H1 (cell line): ENCODE data around the gene FBXW8. TPM values are rescaled to one million over a fixed set of nuclear protein-coding genes. Genes with fewer than 3 reads are reported as not detected.

ENCODE experiments used
- CTCF ChIA-PET: fragments of 300-600 bp; sonication (Branson Sonifier 250); formaldehyde crosslinking; loops from one replicate; lab custom pipeline; 2021; ENCODE audit not compliant: partially characterized antibody; lab: Charles Lee
- POLR2A ChIA-PET: fragments of 300-600 bp; sonication (Branson Sonifier 250); formaldehyde crosslinking; loops from one replicate; lab custom pipeline; 2021; ENCODE audit warnings: inconsistent platforms; ENCODE audit not compliant: partially characterized antibody; lab: Charles Lee
- DNase-seq, 2 experiments: peaks; one replicate each; pipeline versions ENCODE4 v3.0.0 to v3.0.0-alpha.2; 2010 to 2022; ENCODE audit warnings: low spot score in 2 of 2, low read depth in 1 of 2, mixed read lengths in 1 of 2
- FAIRE-seq: peaks from 2 replicates; lab custom pipeline; 2011; peaks lifted over from hg19 to GRCh38; lab: Jason Lieb, UNC
- H2AFZ ChIP-seq: 2 replicates; pipeline ENCODE4 v1.8.1; 2012; ENCODE audit warnings: low read length, inconsistent platforms
- H2AK5ac ChIP-seq: 2 replicates; pipeline ENCODE4 v1.6.1; 2013; ENCODE audit warnings: low read depth, low read length
- H2BK120ac ChIP-seq: replicated peaks from 2 replicates; pipeline ENCODE3; 2013; ENCODE audit warnings: low read depth, low read length, inconsistent platforms
- H2BK12ac ChIP-seq: 2 replicates; pipeline ENCODE4 v1.6.1; 2013; ENCODE audit warnings: low read depth, low read length
- H2BK15ac ChIP-seq: 2 replicates; pipeline ENCODE4 v1.6.1; 2013; ENCODE audit warnings: low read length
- H2BK20ac ChIP-seq: 2 replicates; pipeline ENCODE4 v1.6.1; 2013; ENCODE audit warnings: low read length
- H2BK5ac ChIP-seq: 2 replicates; pipeline ENCODE4 v1.6.1; 2013; ENCODE audit warnings: low read depth, low read length
- H3K14ac ChIP-seq: 2 replicates; pipeline ENCODE4 v1.6.1; 2013; ENCODE audit warnings: inconsistent platforms; ENCODE audit not compliant: insufficient read length
- H3K18ac ChIP-seq: 2 replicates; pipeline ENCODE4 v1.6.1; 2013; ENCODE audit warnings: low read length; ENCODE audit errors: extremely low read depth
- H3K23ac ChIP-seq: 2 replicates; pipeline ENCODE4 v1.6.1; 2013; ENCODE audit warnings: inconsistent platforms; ENCODE audit not compliant: insufficient read length
- H3K23me2 ChIP-seq: 2 replicates; pipeline ENCODE4 v1.6.1; 2013; ENCODE audit warnings: low read depth, low read length
- H3K27ac ChIP-seq: 2 replicates; pipeline ENCODE4 v1.6.1; 2011; ENCODE audit warnings: low read depth, low read length, inconsistent platforms
- H3K27me3 ChIP-seq, 4 experiments: replicated peaks in 1 of 4; 1 replicate in 1 of 4; 2 replicates in 3 of 4; pipeline versions ENCODE4 v1.6.1 to v1.8.1; 2011 to 2013; ENCODE audit warnings: low read length in 3 of 4, mild to moderate bottlenecking in 3 of 4, inconsistent platforms in 2 of 4, mixed read lengths in 2 of 4, moderate library complexity in 1 of 4; ENCODE audit not compliant: control insufficient read depth in 3 of 4, insufficient read depth in 3 of 4; ENCODE audit errors: extremely low read depth in 1 of 4
- H3K36me3 ChIP-seq, 4 experiments: 2 replicates each; pipeline versions ENCODE4 v1.6.1 to v1.8.1; 2011 to 2013; ENCODE audit warnings: mild to moderate bottlenecking in 4 of 4, low read length in 3 of 4, moderate library complexity in 2 of 4, control low read depth in 1 of 4, inconsistent platforms in 1 of 4; ENCODE audit not compliant: insufficient read depth in 4 of 4, control insufficient read depth in 2 of 4
- H3K4ac ChIP-seq: replicated peaks from 2 replicates; pipeline ENCODE3; 2013; ENCODE audit warnings: low read length, low read depth, mixed read lengths, inconsistent platforms; ENCODE audit not compliant: insufficient read length
- H3K4me1 ChIP-seq, 4 experiments: replicated peaks in 1 of 4; 1 replicate in 1 of 4; 2 replicates in 3 of 4; pipeline versions ENCODE4 v1.6.1 to v1.8.1; 2011 to 2013; ENCODE audit warnings: low read length in 3 of 4, inconsistent platforms in 2 of 4, mixed read lengths in 1 of 4; ENCODE audit not compliant: insufficient read depth in 4 of 4, control insufficient read depth in 3 of 4
- H3K4me2 ChIP-seq, 2 experiments: 2 replicates each; pipeline versions ENCODE4 v1.6.1 to v1.8.1; 2011 to 2013; ENCODE audit warnings: low read depth in 2 of 2, low read length in 2 of 2, control low read depth in 1 of 2, inconsistent platforms in 1 of 2, mild to moderate bottlenecking in 1 of 2; ENCODE audit not compliant: insufficient read depth in 1 of 2
- H3K4me3 ChIP-seq, 4 experiments: fragments of 200-600, 300-600 bp in 1 of 4; sonication (generic), shearing (Covaris generic), sonication (Bioruptor Twin) in 1 of 4; 2 replicates each; pipeline versions ENCODE4 v1.5.1 to v1.8.1; 2011 to 2016; ENCODE audit warnings: low read length in 4 of 4, low read depth in 3 of 4, control low read depth in 2 of 4, inconsistent platforms in 2 of 4, mild to moderate bottlenecking in 2 of 4, mixed read lengths in 1 of 4, moderate library complexity in 1 of 4; ENCODE audit not compliant: insufficient read depth in 2 of 4; ENCODE audit errors: extremely low read depth in 1 of 4
- H3K56ac ChIP-seq: replicated peaks from 2 replicates; pipeline ENCODE3; 2013; ENCODE audit warnings: low read depth, mild to moderate bottlenecking, mixed read lengths, low read length, inconsistent platforms; ENCODE audit not compliant: insufficient read length
- H3K79me1 ChIP-seq: 2 replicates; pipeline ENCODE4 v1.6.1; 2013; ENCODE audit warnings: low read depth, low read length, control low read depth
- H3K79me2 ChIP-seq, 2 experiments: 2 replicates each; pipeline versions ENCODE4 v1.6.1 to v1.8.1; 2012 to 2013; ENCODE audit warnings: low read length in 2 of 2, mild to moderate bottlenecking in 2 of 2, inconsistent platforms in 1 of 2; ENCODE audit not compliant: insufficient read depth in 2 of 2, control insufficient read depth in 1 of 2
- H3K9ac ChIP-seq, 4 experiments: replicated peaks in 1 of 4; 1 replicate in 1 of 4; 2 replicates in 3 of 4; pipeline versions ENCODE4 v1.6.1 to v1.8.1; 2011 to 2013; ENCODE audit warnings: low read depth in 3 of 4, low read length in 3 of 4, control low read depth in 2 of 4, mild to moderate bottlenecking in 2 of 4, moderate library complexity in 2 of 4, inconsistent platforms in 1 of 4; ENCODE audit errors: extremely low read depth in 1 of 4
- H3K9me3 ChIP-seq, 2 experiments: 2 replicates each; pipeline versions ENCODE4 v1.6.1 to v1.8.1; 2012 to 2013; ENCODE audit warnings: mild to moderate bottlenecking in 2 of 2, moderate library complexity in 2 of 2, control low read depth in 1 of 2, inconsistent platforms in 1 of 2, low read depth in 1 of 2, low read length in 1 of 2, mixed read lengths in 1 of 2; ENCODE audit not compliant: insufficient read depth in 2 of 2
- H4K20me1 ChIP-seq, 2 experiments: replicated peaks in 1 of 2; 2 replicates each; pipeline versions ENCODE3 to v1.8.1; 2011 to 2013; ENCODE audit warnings: inconsistent platforms in 2 of 2, low read length in 2 of 2, mild to moderate bottlenecking in 1 of 2; ENCODE audit not compliant: insufficient read depth in 2 of 2, control insufficient read depth in 1 of 2
- H4K5ac ChIP-seq: 2 replicates; pipeline ENCODE4 v1.6.1; 2013; ENCODE audit warnings: low read length, low read depth, mixed read lengths, inconsistent platforms; ENCODE audit not compliant: insufficient read length
- H4K8ac ChIP-seq: 2 replicates; pipeline ENCODE4 v1.8.0; 2013; ENCODE audit warnings: mild to moderate bottlenecking, moderate library complexity, low read length, inconsistent platforms; ENCODE audit not compliant: insufficient read depth; ENCODE audit errors: extremely low read depth
- H4K91ac ChIP-seq: replicated peaks from 2 replicates; pipeline ENCODE3; 2013; ENCODE audit warnings: low read length, mixed read lengths, inconsistent platforms; ENCODE audit not compliant: insufficient read length
- RXRA ChIP-seq: IDR thresholded peaks from 2 replicates; pipeline ENCODE4 v1.6.1; 2011; ENCODE audit warnings: low read depth, mild to moderate bottlenecking, low read length, moderate library complexity; ENCODE audit not compliant: insufficient read depth
- SUZ12 ChIP-seq: fragments of 200-600 bp; sonication (generic); IDR thresholded peaks from 2 replicates; pipeline ENCODE4 v1.6.1; 2012; ENCODE audit warnings: mild to moderate bottlenecking, inconsistent platforms, low read length, moderate library complexity, mixed read lengths
- WGBS, 2 experiments: shearing (Covaris generic) in 1 of 2; methylation state at CpG; one replicate each; pipeline versions ENCODE4 v1.1.6 to v1.1.7; 2013 to 2015; ENCODE audit warnings: low lambda C conversion rate in 2 of 2, mixed read lengths in 2 of 2, inconsistent platforms in 1 of 2, low coverage in 1 of 2, missing lambda C conversion rate in 1 of 2; ENCODE audit not compliant: insufficient replicate concordance in 2 of 2, insufficient coverage in 1 of 2, insufficient read length in 1 of 2; ENCODE audit errors: extremely low coverage in 1 of 2, missing lambda C conversion rate in 1 of 2; 5-methylcytosine and 5-hydroxymethylcytosine counted together
- polyA plus RNA-seq, 7 experiments: library from polyadenylated mRNA; depleted of rRNA in 3 of 7; stranded (reverse) in 5 of 7; unstranded in 2 of 7; fragments of >200 nt in 5 of 7; fragments of 200-250 nt in 2 of 7; gene quantifications; 1 replicate in 5 of 7; 2 replicates in 1 of 7; 4 replicates in 1 of 7; pipeline versions ENCODE4 v1.2.1 to v1.2.3, GENCODE V29; 2011 to 2013; ENCODE audit warnings: missing spikeins in 2 of 7, mixed read lengths in 2 of 7
- total RNA-seq: library from RNA; stranded (reverse); fragmentation: NEBNext Ultra II Directional; extraction: Animal tissue kit (Norgen Biotek cat#: 25700); gene quantifications from 2 replicates; pipeline ENCODE4 v1.2.1, GENCODE V29; 2021

The FBXW8 gene
- total and polyA plus RNA-seq, 2 of the 8 experiments (the other 6 are each of a cell fraction or from before 2014, with no cell fraction given): 15.8 to 16.0 TPM

GRCh38 chr12:117024961-117025480 lies 114.3 kb downstream of the FBXW8 start:
- no peak for FAIRE-seq
- no peak overlapping the region for H4K5ac ChIP-seq

More at GRCh38 chr12:117024961-117025480, 114.3 kb downstream of the FBXW8 start:
- Histone ChIP-seq H2BK15ac (no peak overlapping the region), H3K27me3 (no peaks in the 10 kb centered on the region), H3K4me1 (peaks cover 0 to 2% (median 0%) of the 10 kb centered on the region in 4 experiments; a peak in 1 of 7 replicates), H2BK5ac (no peak overlapping the region), H2BK12ac (no peak overlapping the region), H3K27ac (no peak overlapping the region), H3K4me3 (no peak overlapping the region), H4K91ac (no peak overlapping the region), H2BK20ac (no peak overlapping the region), H3K4me2 (no peak overlapping the region), H2AK5ac (no peak overlapping the region), H3K18ac (no peak overlapping the region), H3K23me2 (no peaks in the 10 kb centered on the region), H4K20me1 (peaks cover 2 to 4% of the 10 kb centered on the region in 2 experiments), H3K9ac (no peak overlapping the region), H2AFZ (no peak overlapping the region), H3K79me2 (no peaks in the 10 kb centered on the region), H3K14ac (no peak overlapping the region), H3K23ac (no peak overlapping the region), H3K9me3 (no peaks in the 10 kb centered on the region), H3K4ac (no peak overlapping the region), H3K56ac (no peak overlapping the region), H3K36me3 (peaks cover 5 to 13% (median 11%) of the 10 kb centered on the region in 4 experiments), H4K8ac (no peak overlapping the region), H3K79me1 (no peaks in the 10 kb centered on the region), H2BK120ac (no peak overlapping the region)
- ChIA-PET CTCF (interaction anchor here (0.8 to 10.7 kb wide), 24 partner anchors 8 to 125 kb away, joined by 3 to 161 read pairs (median 5); partner anchors contain the start of gene TESC), POLR2A (no interaction called here)
- TF ChIP-seq RXRA (no peak), SUZ12 (no peak)
- no peak for DNase-seq
- WGBS, 2 experiments: 83% methylated on average over 10 of the region's 10 CpGs; no CpG with 5 or more reads in 1 of the 2 experiments
